HS-27A (cell line): Measurements from ENCODE around the gene RAB40A.
"Not testable (repeated sequence)": the region's sequence is repeated elsewhere in the genome, so short reads cannot be mapped to it uniquely, and the experiment has no call there.

ENCODE experiments used
- DNase-seq: peaks from one replicate; pipeline ENCODE4 v3.0.0-alpha.2; 2012; ENCODE audit warnings: low read depth, missing footprints

Gene RAB40A

DNA sequence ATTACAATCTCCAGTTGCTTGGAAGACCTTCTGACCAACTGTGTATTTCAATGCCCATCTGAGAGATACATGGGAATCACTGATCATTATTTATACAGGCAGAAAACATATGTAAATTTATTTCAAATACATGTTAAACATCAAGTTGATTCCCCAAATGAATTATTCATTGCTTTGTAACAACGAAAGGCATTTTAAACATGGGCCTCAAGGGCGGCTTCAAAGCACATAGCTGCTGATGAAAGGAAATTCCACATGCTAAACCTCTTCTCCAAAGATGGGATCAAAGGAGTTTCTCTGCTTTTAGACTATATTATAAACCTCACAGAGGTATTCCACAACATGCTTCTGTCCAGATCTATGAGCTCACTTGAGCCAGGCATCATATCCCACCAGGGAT is 4.3 kb upstream of the RAB40A start:
- DNase-seq: no peak

DNA sequence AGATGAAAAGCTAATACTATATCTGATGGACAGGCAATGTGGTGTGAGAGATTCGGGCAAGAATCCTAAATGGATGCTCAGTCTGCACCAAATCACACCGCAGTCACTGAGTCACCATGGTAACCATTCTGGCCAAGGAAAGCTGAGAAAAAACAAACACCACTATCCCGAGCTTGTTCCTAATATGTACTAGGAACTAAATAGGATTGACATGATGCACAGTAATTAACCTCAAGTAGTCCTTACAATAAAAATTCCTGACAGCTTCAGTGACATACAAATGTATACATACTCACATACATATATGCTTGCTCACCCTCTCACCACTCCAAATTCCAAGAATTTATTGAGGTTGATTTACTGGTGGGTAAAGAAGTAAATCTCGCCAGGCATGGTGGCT is 1.1 kb upstream of the RAB40A start:
- no peak for DNase-seq

DNA sequence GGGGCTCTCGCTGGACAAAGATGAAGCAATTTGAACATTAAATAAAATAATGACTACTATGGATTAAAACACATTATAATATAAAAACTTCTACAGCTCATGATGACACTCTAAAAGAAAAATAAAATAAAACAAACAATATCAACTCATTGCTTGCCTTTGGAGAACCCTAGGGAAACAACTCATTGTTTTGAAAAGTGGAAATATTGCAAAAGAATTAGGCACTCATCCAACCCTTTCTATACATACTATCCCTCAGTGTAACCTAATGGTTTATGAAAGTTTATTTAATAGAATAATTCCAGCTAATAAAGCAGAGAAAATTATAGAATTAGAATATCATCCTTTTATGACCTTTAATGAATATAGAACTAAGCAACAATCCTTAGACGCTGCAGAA is 718 bp downstream of the RAB40A start:
- no peak for DNase-seq

DNA sequence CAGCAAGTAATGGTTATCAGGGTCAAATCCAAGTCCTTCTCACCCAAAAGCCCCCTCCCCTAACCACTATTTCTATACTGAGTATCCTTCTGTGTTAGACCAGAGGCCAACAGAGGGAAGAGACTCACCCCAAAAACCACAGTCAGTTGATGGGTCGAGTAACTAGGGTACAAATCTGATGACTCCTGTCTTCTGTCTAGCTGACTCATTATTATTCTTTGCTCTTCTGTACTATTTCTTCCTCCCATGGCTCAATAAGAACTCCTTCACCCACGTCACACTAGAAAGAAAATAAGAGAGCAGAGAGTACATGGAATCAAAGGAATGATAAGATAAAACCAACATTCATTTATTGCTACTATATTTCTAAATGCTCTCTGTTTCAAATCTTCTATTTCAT is 2.0 kb downstream of the RAB40A start:
- no peak for DNase-seq

DNA sequence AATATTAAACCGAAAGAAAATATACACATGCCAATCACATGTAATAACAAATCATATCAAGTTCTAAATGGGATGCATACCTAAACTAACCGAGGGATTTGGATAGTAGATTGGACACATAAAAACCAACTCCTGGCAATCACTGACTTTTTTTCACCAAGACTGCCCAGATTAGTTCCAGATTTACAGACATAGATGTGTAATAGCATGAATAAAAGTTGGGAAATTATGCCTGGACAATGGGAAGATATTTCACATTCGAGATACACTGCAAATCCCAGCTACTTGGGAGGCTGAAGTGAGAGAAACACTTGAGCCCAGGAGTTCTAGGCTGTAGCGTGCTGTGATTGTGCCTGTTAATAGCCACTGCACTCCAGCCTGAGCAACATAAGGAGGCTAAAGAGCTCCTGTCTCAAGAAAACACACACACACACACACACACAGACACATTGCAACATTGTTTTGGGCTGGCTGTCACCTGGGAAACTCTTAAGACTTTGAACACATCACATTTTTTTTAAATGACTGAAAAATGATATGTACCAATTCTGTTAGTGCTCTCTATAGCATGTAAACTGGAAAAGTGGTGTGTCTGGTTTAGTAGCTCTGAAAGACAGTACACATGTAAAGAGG is 5.7 kb downstream of the RAB40A start:
- no peak for DNase-seq

DNA sequence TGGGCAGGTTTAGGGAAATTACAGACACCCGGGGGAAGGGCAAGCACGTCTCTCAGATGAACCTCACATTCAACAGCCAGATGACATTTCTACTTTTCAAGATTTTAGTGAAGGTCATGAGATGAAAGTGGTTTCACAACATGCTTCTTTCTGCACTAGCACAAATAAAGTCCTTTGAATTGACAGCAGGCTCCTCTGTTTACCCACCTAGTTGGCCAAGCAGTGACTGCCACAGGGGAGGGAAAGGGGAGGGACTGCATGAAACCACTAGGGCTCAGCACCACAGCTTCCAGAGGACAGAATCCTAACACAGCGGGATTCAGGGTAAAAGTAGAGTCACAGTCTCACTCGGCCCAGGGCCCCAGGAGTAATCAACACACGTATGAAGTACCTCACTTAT is 6.2 kb downstream of the RAB40A start:
- no peak for DNase-seq

DNA sequence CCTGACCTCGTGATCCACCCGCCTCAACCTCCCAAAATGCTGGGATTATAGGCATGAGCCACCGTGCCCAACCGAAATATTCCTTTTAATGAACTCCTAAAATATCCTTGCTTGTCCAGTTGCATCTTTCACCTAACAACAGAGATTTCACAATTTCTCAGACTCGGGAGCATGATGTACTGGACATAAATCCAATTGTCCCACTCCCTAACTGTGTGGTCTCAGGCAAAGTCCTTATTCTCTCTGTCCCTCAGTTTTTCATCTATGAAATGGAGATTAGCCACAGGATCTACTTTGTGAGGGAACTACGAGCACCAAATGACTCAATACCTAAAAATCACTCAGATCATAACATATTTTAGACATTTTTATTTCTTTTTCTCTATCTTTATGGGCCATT is 9.3 kb downstream of the RAB40A start:
- DNase-seq: no peak

DNA sequence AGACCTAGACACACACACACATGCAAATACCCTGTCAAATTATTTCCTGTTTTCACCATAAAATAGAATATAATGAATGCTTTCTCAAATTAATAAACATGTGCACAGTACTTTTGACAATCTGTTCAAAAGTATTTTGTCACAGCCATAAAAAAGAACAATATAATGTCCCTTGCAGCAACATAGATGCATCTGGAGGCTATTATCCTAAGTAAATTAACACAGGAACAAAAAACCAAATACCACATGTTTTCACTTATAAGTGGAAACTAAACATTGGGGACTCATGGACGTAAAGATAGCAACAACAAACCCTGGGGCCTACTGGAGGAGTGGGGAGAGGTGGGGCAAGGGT is 15.5 kb downstream of the RAB40A start:
- no peak for DNase-seq

DNA sequence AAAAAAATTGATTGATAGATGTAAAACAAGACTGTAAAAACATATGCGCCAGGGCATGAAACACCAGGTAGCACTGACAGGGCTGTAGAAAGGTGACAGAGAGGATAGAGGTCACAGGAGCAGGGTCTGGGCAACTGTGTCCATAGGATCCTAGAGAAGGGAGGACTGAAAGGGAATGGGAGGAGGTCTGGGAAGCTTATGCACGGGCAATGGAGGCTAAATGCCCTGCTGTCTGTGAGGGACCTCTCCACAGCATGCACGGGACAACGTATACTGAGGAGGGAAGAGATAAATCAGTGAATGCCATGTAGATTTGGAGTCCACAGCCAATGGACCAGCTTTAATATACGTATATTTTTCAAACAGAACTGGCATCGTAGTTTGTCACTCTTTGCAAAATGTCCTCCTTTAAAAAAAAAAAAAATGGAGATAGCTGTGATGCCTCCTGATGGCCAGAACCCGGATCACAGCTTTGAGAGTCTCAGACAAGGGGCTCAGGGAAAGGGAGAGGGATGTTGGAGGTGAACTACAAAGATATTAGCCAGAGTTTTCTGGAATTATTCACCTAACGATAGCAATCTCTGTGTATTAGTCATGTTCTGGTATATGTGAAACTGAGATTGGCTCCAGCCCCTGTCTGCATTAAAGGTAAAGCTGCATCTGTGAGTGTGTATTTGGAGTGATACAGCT is 16.0 kb downstream of the RAB40A start:
- DNase-seq: no peak

DNA sequence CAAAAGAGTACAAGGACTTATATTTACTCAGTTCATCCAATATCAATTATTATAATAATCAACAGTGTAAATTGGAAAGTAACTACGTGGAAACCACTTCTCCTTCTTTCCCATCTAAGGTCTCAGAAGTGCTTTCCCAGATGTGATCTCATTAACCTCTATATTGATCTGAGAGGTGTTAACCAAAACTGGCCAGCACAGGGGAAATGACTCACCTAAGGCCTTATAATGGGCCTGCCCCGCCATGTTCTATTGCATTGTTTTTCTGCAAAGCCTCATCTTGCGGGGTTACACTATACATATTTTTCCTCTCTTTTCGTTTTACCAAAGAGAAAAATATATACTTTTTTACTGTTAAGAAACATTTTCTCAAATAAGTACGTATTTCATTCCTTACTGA is 20.5 kb downstream of the RAB40A start:
- DNase-seq: no peak

DNA sequence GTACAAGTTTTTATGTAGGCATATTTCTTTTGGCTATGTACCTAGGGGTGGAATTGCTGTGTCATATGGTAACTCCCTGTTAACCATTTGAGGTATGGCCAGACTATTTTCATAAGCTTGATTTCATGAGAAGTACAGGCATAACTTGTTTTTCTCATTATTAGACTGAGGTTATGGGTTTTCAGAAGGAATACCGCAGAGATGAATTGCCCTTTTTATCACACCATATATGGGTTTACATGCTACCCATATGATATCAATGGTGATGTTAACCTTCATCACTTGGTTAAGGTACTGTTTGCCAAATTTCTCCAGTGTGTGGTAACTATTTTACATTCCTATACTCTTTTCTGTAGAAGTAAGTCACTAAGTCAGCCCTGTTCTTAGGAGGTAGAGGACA is 23.5 kb downstream of the RAB40A start:
- DNase-seq: no peak

DNA sequence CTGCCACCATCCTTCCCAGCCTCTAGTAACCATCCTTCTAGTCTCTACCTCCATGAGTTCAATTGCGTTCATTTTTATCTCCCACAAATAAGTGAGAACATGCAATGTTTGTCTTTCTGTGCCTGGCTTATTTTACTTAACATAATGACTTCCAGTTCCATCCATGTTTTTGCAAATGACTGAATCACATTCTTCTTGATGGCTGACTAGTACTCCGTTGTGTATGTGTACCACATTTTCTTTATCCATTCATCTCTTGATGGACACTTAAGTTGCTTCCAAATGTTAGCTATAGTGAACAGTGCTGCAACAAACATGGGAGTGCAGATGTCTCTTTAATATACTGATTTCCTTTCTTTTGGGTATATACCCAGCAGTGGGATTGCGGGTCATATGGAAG is 25.7 kb downstream of the RAB40A start:
- DNase-seq: not testable (repeated sequence)

DNA sequence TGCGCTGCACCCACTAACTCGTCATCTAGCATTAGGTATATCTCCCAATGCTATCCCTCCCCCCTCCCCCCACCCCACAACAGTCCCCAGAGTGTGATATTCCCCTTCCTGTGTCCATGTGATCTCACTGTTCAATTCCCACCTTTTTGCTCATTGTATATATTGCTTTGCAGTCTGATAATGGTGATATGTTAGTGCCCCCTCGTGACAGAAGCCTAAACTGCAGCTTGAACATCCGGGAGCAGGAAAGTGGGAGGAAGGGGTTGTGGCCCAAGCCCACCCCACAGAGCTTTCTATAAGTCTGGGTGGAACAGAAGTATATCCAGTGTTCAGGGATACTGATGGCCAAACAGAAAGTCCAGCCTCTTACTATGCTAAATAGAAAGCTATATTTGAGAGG is 29.6 kb downstream of the RAB40A start:
- not testable (repeated sequence) for DNase-seq

DNA sequence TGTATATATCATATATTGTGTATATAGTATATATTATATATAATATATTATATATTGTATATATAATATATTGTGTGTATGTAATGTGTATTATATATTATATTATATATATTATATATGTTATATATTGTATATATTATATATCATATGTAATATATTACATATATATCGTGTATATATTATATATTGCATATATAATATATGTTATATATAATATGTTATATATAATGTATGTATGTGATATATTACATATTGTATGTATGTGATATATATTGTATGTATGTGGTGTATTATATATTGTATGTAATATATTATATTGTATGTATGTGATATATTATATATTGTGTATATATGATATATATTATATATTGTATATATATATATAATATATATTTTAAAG is 30.5 kb downstream of the RAB40A start:
- no peak for DNase-seq

DNA sequence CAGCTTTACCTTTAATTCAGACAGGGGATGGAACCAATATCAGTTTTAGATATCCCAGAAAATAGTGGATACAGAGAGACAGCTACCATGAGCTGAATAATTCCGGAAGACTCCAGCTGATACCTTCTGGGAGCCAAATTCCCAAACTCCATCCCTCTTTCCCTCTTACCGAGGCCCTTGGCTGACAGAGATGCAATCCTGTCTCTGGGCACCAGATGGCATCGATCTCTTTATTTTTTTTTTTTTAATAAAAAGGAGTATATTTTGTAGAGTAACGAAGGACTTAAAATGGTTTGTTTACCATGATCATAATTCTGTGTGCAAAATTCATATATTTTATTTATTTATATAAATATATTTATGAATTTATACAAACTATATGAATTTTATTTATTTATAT is 31.0 kb downstream of the RAB40A start:
- no peak for DNase-seq

DNA sequence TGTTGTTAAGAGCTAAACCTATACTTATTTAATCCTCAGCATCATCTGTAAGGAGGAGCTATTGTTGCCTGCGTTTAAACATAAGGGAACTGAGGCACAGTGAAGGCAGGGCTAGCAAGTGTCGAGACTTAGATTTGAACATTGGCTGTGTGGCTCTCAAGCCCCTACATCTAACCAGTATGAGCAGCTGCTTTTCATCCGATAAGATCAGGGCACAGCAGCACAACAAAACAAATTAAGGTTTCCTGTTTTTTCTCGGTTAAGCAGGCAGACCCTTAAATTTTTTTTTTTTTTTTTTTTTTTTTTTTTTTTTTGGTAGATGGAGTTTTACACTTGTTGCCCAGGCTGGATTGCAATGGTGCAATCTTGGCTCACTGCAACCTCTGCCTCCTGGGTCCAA is 35.6 kb downstream of the RAB40A start:
- no peak for DNase-seq

DNA sequence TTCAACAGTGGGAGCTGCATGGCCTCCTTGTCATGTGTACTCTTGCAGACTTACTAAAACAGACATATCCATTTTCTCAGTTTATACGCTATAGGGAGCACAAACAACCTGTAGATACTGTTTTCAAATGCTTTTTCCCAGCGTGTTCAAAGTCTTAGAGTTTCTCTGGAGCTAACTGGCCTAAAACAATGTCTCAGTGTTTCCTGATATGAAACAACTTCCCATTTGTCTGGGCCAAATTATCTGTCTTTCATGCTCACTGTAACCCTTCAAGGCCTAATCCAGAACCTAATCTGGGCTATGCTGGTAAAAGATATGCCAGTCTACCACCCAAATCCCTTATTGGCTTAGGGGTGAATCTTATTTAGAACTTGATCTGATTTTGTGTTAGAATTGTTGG is 38.8 kb downstream of the RAB40A start:
- no peak for DNase-seq

DNA sequence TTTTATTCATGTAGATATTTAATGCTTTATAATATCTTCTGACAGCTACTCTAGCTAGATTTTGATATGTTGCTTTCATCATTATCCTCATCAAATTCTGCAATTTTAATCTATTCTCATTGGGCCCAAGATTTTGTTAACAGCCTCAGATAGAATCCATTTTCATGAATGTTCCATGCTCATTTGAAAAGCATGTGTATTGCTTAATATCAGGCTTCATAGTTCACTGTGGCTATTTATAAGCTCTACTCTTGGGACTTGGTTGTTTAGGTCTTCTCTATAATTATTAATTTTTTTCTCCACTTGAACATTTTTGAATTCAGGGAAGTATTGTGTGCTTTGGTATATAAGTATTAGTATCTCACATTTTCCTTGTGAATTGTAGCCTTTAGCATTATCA is 41.8 kb downstream of the RAB40A start:
- DNase-seq: no peak

DNA sequence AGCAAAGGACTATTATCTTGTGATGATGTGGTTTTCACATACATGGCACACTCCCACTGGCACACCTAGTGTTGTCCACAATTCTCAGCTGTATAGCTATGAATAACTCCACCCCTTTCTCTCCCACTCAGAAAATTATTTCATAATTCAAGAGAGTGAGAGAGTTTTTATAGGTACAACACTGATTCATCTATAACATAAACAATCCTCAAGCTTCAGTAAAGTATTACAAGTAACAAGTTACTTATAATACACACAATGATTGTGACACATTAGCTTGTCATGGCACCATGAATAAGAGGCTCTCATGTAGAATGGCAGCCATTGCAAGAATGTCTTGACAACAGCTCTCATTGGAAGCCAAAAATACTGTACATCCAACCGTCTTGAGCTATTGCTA is 43.9 kb downstream of the RAB40A start:
- no peak for DNase-seq

DNA sequence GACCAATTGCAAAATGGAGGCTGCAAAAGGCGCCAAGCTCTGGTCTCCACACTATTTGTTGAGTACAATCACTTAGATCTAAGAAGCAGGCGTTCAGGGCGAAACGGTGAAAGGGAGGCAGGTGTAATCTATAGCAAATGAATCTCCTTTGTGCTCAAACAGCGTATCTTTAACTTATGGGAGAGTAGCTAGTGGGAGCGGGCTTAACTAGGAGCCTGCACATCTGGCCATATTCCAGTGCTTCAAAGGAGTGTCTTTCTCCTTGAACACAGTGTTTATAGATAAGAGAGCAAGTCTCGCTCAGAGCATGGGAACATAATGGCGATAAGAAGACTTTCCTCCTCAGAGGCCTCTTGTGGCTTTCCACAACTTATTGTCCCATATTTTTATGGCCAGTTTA is 49.3 kb downstream of the RAB40A start:
- DNase-seq: not testable (repeated sequence)

DNA sequence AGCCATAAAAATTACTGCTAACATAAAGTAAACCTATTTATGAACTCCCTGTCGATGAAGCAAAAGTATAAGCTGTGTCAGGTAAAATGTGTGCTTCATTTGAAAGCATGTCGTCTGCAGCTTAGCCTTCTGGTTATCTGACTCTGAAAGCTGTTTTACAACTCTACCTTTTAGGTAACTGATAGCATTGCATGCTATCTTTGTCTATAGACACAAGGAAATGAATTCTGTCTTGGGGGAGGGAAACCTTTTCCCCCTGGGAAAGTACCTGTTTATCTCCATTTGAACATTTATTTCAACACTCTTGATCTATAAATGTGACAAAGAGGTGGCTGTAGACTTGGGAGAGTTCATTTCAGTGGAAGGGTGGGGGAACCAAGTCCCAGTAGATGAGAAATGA is 51.4 kb downstream of the RAB40A start:
- no peak for DNase-seq

DNA sequence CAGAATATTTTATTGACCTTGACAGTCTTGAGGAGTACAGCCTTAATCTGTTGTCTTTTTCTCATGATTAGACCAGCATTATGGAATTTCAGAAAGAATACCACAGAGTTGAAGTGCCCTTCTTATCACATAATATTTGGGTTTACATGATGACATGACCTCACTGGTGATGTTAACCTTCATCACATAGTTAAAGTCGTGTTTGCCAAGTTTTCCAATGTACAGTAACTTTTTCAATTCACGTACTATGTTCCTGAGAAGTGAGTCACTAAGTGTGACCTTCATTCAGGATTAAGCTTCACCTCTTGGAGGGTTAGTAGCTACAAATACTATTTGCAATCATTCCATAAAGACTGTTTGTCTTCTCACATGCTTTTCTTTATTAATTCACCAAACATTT is 52.1 kb downstream of the RAB40A start:
- DNase-seq: no peak

DNA sequence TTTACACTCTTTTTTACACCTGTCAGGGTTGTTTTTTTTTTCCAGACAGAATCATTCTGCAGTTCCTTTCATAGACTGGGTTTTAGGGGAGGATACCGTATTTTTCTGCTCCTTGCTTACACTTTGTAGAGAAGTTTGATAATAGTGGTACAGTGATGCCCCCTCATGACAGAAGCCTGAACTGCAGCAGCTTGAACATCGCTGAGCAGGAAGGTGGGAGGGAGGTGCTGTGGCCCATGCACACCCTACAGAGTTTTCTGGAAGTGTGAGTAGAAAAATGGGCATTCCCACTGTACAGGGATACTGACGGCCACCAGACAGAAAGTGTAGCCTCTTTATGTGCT is 54.5 kb downstream of the RAB40A start:
- DNase-seq: peak; percentile 39

DNA sequence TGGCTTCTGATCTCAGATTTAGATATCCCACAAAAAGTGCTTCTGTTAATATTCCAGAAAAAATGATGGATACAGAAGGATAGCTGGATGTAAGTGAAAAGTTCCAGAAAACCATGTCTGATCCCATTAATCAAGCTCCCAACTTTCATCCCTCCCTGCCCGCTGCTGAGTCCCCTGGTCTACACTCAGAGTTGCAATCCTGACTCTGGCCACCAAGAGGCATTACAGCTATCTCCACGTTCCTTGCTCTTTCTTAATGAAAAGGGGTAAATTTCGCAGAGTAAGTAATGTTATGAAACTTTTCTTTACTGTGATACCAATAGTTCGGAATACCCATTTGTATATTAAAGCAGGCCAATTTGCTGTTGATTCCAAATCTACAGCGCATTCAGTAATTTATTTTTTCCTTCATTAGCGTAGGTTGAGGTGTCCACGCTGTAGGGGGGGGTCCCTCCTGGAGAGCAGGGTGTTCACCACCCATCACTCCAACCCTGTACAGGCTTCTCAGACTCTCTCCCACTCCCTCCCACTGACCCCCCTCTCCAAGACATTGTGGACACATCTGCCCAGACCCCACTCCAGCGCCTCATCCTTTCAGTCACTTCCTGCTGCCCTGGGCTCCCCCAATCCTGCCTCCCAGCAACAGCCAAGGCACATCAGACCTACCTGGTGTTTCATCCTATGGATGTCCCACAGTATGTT is 55.1 kb downstream of the RAB40A start:
- no peak for DNase-seq
